HL-60/S4 treated with retinoic acid at 250 ng/mL for 4 days and 3 days (cell line): ENCODE measurements around the gene CATSPERD.
"Not testable (repeated sequence)": the region's sequence is repeated elsewhere in the genome, so short reads cannot be mapped to it uniquely, and the experiment has no call there.

Experiments
- in situ Hi-C: fragments of 300-500 bp; cut with MboI; formaldehyde crosslinking; loops from 2 replicates; pipeline ENCODE4 v1.7.0; 2022; ENCODE audit warnings: low sequenced_read_pairs

CATSPERD gene

GRCh38 chr19:5727453-5728050 is 7.1 kb downstream of the CATSPERD start:
- in situ Hi-C loops = no loop called here

GRCh38 chr19:5733172-5733571 is 12.7 kb downstream of the CATSPERD start:
- in situ Hi-C loops = not testable (repeated sequence)

DNA sequence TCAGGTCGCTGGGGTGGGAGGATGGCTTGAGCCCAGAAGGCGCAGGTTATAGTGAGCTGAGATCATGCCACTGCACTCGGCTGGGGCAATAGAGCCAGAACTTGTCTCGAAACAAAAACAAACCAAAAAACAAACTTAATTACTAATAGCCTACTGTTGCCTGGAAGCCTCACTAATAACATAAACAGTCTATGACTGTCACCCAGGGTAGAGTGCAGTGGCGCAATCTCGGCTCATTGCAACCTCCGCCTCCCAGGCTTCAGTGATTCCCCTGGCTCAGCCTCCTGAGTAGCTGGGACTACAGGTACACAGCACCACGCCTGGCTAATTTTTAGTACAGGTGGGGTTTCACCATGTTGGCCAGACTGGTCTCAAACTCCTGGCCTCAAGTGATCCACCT is 18.0 kb downstream of the CATSPERD start:
- in situ Hi-C loops = no loop called here

- in situ Hi-C loops = no loop called here
Measured at GRCh38 chr19:5742051-5742450, 21.6 kb downstream of the CATSPERD start.

- in situ Hi-C loops = no loop called here
Measured at GRCh38 chr19:5743630-5744029, 23.2 kb downstream of the CATSPERD start.

- in situ Hi-C loops = not testable (repeated sequence)
Measured at GRCh38 chr19:5744999-5745398, 24.6 kb downstream of the CATSPERD start.

GRCh38 chr19:5748920-5749319 is 28.5 kb downstream of the CATSPERD start:
- in situ Hi-C loops = not testable (repeated sequence)

DNA sequence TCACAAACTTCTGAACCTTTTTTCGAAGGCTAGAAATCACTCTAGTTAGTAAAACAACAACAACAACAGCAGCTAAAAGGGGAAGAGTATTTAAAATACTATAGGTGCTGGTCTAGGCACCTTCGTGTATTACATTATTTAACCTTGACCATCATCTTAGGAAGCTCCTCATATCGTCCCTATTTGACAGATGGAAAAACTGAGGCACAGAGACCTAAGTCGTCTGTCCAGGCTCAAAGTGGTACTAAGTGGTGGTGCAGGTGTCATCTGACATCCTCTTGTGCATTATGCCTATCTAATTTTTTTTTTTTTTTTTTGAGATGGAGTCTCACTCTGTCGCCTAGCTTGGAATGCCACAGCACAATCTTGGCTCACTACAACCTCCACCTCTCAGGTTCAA is 29.1 kb downstream of the CATSPERD start:
- in situ Hi-C loops = no loop called here

DNA sequence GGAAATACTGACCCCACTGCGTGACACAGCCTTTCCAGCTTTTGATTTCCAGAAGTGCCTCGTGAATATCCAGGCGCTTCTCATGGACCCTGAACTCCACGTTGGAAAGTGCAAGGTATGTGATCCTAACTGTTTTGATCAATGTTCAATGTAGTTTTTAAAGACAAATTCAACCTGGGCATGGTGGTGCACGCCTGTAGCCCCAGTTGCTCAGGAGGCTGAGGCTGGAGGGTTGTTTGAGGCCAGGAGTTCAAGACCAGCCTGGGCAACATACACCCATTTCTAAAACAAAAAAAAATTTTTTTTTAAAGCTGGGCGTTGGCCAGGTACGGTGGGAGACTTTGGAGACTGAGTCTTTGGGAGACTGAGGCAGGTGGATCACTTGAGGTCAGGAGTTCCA is 31.3 kb downstream of the CATSPERD start:
- in situ Hi-C loops = no loop called here

GRCh38 chr19:5753743-5754142 is 33.3 kb downstream of the CATSPERD start:
- in situ Hi-C loops = no loop called here

- in situ Hi-C loops = no loop called here
Measured at GRCh38 chr19:5762608-5763217, 42.3 kb downstream of the CATSPERD start.

- in situ Hi-C loops = no loop called here
Measured at GRCh38 chr19:5765220-5765619, 44.8 kb downstream of the CATSPERD start.

DNA sequence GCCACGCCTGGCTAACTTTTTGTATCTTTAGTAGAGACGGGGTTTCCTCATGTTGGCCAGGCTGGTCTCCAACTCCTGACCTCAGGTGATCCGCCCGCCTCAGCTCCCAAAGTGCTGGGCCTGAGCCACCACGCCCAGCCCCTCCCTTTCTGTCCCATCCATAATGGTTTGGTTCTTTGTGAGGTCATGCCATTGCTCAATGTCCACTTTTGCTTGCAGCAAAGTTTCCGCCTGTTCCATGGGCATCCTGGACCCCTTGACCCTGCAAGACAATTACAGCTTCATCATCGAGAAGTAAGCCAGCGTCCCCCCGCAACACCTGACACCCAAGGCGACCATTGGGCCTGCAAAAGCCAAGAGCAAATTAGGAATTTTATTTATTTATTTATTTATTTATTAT is 47.5 kb downstream of the CATSPERD start:
- in situ Hi-C loops = no loop called here

DNA sequence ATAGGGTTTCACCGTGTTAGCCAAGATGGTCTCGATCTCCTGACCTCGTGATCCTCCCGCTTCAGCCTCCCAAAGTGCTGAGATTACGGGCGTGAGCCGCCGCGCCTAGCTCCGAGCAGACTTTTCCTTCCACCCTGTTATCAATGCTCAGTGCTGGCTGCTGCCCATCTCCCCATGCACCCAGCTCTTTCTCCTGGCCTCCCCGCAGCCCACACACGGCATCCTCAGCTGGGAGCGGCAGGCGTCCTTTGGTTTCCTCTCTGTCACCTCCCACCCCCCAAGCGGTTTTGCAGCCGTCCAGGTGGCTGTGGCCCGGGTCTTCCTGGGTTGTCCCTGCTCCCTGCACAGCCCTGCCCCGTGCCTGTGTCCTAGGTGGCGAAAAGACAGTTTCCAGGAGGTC is 52.0 kb downstream of the CATSPERD start:
- in situ Hi-C loops = no loop called here

- in situ Hi-C loops = no loop called here
Measured at GRCh38 chr19:5773276-5773675, 52.8 kb downstream of the CATSPERD start.

DNA sequence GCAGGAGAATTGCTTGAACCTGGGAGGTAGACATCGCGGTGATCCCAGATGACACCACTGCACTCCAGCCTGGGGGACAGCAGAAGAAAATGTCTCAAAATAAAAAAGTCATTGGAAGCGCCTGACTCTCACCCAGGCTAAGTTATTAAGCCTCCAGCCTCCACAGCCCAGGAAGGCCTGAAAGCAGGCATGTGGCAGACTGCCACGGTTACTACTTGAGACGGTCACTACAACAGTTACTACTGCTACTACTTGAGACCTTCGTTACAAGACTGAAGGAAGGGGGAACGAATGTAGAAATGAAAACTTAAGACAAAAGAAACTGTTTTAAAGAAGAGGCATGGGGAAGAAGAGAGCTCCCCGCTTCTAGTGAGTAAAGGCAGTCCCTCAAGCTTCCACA is 54.5 kb downstream of the CATSPERD start:
- in situ Hi-C loops = no loop called here

DNA sequence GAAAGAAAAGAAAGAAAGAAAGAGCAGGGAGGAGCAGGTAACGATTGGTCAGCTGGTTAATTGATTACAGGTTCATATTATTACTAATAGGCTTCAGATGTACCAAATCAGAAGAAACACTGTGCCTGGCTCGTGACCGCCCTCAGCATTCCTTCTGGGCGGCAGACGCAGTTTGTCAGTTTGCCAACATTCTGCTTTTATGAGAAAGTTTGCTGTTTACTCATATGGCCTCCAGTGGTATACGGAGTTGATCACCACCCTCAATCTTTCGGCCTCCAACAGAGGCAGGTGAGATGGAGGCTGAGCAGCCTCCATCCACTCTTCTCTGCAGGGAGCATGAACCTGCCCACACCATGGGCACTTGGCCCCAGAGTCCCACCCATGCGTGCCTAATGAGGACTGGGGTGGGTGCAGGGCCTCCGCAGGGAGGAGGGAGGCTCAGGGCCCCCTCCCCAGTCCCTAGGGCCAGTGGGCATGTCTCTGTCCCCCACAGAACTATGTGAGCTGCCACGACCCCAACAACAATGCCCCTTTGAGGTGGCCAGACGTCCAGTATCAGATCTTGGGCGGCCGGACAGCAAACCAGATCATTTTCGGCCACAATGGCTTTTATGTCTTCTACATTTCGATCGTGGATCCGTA is 55.4 kb downstream of the CATSPERD start:
- in situ Hi-C loops = no loop called here

- in situ Hi-C loops = no loop called here
Measured at GRCh38 chr19:5778402-5778801, 58.0 kb downstream of the CATSPERD start.

DNA sequence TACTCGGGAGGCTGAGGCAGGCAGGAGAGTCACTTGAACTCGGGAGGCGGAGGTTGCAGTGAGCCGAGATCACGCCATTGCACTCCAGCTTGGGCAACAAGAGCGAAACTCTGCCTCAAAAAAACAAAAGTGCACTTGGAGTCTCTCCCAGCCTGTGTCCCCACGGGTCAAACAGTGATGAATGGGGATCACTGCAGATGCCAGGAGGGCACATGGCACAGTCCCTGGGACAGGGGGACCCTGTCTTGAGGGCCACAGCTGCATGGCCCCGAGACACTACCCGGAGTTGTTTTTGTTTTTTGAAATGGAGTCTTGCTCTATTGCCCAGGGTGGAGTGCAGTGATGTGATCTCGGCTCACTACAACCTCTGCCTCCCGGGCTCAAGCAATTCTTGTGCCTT is 60.5 kb downstream of the CATSPERD start:
- in situ Hi-C loops = not testable (repeated sequence)

DNA sequence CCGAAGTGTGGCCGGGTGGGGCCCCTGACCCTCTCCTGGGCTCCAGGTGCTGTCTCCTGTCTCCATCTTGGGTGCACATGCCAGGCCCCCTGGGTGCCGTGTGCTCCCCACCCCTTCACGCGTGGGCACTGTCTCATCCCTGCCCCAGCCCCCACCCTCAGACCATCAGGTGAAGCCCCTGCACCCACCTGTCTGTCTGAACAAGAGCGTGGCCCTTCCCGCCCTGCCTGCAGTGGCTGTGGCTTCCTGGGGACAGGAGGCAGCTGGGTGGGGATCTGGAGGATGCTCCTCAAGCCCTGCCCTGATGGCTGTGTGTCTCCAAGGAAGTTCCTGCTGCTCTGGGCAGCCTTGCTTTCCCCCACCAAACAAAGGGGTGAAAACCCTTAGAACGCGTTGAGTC is 61.9 kb downstream of the CATSPERD start:
- in situ Hi-C loops = no loop called here

DNA sequence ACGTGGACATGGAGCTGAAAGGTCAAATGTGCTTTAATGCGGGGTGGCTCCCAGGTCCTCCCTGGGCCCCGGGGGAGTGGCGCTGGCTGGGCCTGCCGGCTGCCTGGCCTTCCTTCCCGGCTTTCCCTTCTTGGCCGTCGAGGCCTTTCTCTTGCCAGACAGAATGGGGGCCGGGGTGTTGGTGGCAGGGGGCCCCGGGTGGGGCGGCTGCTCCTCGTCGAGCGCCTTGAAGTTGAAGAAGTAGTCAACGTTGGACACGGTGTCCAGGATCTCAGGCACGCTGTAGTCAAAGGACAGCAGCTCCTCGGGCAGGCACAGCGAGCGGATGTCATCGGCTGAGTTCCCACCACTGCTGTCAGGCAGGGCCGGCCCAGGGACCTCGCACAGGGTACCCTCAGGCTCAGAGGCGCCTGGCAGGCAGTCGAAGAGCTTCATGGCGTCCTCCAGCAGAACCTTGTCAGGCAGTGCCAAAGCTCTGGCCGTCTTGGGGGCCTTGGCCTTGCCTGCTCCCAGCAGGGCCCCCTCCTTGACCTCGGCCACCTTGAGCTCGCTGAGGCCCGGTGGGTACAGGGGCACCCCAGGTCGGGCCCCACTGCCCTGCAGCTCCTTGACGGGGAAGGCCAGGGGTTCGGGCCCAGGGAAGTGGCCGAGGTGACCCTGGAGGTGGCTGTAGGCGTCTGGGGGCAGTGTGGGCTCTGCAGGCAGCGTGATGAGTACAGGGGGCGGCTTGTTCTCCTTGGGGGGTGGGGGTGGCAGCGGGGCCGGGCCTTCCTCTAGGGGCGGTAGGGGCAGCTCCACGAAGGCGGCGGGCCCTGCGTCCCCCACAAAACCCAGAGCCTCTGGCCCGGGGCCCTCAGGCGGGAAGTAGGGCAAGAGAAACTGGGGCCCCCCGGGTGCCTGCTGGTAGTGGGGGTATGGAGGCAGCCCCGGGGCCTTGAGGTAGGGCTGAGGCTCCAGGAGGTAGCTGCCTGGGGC is 62.8 kb downstream of the CATSPERD start:
- in situ Hi-C loops = no loop called here
